Measurements from ENCODE around the gene DUS4L. TPM values are rescaled to one million over a fixed set of nuclear protein-coding genes. Genes with fewer than 3 reads are reported as not detected.

DUS4L gene
- total RNA-seq, 2 experiments from 2014 or later: 12.8 to 13.3 TPM

DNA sequence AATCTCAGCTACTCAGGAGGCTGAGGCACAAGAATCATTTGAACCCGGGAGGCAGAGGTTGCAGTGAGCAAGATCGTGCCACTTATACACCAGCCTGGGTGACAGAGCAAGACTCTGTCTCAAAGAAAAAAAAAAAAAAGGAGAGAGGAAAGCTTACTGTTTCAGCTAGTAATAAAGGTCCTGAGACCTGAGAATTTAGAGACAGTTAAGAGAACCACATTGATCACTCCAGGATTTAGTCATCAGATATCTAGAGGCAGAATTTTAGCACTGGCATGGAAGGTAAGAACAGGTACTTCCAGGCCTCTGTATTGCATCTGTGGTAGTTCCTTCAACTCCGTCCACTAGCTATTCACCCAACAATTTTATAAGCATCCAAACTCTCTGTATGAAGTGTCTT lies 7.9 kb upstream of the DUS4L start:
- DNase-seq (no peak), ATAC-seq (peak; percentile 78)
- peaks cover 36% of the 10 kb centered on the region for H3K36me3 Mint-ChIP-seq (ENCODE audit: low read depth)
- ChIA-PET CTCF (interaction anchor here (0.5 kb wide), 1 partner anchor 1262 kb away, joined by 3 read pairs; no protein-coding TSS in a partner anchor), POLR2A (interaction anchor here (0.7 kb wide), 1 partner anchor 364 kb away, joined by 9 read pairs; no protein-coding TSS in a partner anchor)
- H3K27me3 Mint-ChIP-seq: no peaks in the 10 kb centered on the region
- no peaks in the 10 kb centered on the region for H3K9me3 Mint-ChIP-seq (ENCODE audit: low read depth)
- intact Hi-C loops (cut with DNase I, micrococcal nuclease): no loop called here
- H3K4me3 Mint-ChIP-seq: no peak overlapping the region
- no peak overlapping the region for H3K27ac Mint-ChIP-seq
- peaks cover 50% of the 10 kb centered on the region for H3K4me1 Mint-ChIP-seq

DNA sequence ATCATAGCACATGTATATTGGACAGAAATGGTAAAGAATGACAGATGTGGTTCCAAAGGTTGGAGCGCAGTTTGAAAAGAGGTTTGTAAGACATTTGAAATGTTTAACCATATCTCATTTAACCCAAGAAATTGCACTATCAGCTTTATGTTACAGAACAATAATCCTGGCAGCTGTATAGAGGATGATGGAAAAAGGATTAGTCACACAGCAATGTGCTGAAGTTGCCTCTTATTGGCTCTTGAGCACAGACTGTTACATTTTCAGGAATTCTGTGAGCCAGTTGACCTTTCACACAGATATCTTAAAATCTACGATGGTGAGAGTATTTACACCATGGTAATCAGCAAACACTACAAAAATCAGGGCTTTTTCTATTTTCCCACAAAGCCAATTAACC lies 3.9 kb upstream of the DUS4L start:
- POLR2A ChIA-PET: interaction anchor here (1.1 kb wide), 1 partner anchor 19 kb away, joined by 3 read pairs; no protein-coding TSS in a partner anchor
- Mint-ChIP-seq H3K27me3 (no peaks in the 10 kb centered on the region), H3K4me3 (no peak overlapping the region), H3K4me1 (peaks cover 64% of the 10 kb centered on the region), H3K36me3 (ENCODE audit: low read depth) (peaks cover 24% of the 10 kb centered on the region), H3K9me3 (ENCODE audit: low read depth) (no peaks in the 10 kb centered on the region), H3K27ac (peak overlapping the region; percentile 16)
- CTCF ChIA-PET: no interaction called here
- intact Hi-C loops (cut with DNase I, micrococcal nuclease): loop anchor here (2.0 to 10.0 kb wide), 8 partner anchors 102 to 1273 kb away; partner anchors contain the start of genes DLD (in 2 of the 2), CBLL1 (in 1 of the 2), DNAJB9 (in 1 of the 2) and PNPLA8 (in 1 of the 2)
- DNase-seq (no peak), ATAC-seq (no peak)

DNA sequence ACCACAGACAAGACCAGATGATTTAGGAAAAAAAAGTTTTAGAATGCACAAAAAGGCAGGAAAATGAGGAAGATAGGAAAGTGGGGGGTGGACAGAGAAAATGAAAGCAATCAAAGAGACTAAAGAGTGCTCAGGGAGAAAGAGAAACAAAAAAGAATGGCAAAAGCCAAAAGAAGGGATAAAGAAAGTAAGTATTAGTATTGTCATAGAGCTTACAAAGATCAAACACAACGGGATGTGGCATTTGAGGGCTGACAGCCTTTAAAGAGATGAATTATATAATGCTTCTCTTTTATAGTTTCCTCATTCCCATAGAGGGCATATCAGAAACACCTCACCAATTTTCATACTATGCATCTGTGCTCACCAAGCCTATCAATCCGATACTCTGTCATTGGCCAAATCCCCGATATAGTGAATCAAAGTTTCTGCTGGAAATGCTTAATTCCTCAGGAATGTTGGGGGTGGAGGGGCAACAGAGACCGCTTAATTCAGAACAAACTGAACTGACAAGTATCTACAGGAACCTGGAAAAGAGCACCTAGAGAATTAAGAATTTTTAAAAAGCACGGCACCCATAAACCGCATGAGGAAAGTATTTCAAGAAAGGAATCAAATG lies 2.8 kb upstream of the DUS4L start:
- CTCF ChIA-PET: no interaction called here
- Mint-ChIP-seq H3K4me1 (peaks cover 61% of the 10 kb centered on the region), H3K9me3 (ENCODE audit: low read depth) (no peaks in the 10 kb centered on the region), H3K4me3 (peak overlapping the region; percentile 85), H3K27ac (peak overlapping the region; percentile 66), H3K36me3 (ENCODE audit: low read depth) (peaks cover 13% of the 10 kb centered on the region), H3K27me3 (no peaks in the 10 kb centered on the region)
- peak; percentile 15 for DNase-seq
- intact Hi-C loops (cut with DNase I, micrococcal nuclease): loop anchor here (2.0 to 10.0 kb wide), 8 partner anchors 101 to 1274 kb away; partner anchors contain the start of genes DLD (in 2 of the 2), CBLL1 (in 1 of the 2), DNAJB9 (in 1 of the 2) and PNPLA8 (in 1 of the 2)
- POLR2A ChIA-PET: no interaction called here
- ATAC-seq: peak; percentile 18

DNA sequence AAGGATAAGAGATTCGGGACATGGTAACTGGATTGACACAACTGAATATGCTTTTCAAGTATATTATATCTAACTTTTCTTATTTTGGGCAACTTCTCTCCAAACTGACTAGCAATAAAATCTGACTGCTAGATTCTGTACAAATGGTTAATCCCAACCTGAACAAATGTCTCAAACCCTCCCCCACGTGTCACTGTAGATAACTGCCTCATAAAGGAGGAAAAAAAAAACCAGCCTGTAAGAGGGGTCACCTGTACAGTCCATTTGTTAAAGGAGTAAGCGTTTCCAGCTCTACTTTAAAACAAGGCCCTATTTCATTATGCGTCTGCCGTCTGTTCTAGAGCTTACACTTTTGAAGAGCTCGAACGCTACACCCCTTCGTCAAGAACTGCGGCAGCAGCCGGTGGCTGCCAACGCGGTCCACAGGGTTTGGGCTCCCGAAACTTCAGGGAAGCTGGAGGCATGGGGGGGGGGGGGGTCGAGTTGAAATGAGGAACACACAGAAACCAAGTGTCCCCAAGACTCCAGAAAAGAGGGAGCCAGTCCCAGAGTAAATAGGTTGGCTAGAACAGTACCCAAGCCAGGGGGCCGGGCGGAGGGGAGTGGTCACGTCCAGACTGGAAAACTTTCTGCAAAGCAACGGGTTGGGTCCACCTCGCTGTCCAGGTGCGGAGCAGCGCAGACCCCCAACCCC lies 543 bp upstream of the DUS4L start:
- intact Hi-C loops (cut with DNase I, micrococcal nuclease): loop anchor here (1.0 to 10.0 kb wide), 11 partner anchors 17 to 1276 kb away; partner anchors contain the start of genes BCAP29 (in 2 of the 2), CBLL1 (in 2 of the 2), DLD (in 2 of the 2) and DNAJB9 (in 1 of the 2)
- Mint-ChIP-seq H3K27ac (peak overlapping the region; percentile 94), H3K36me3 (ENCODE audit: low read depth) (peaks cover 17% of the 10 kb centered on the region), H3K9me3 (ENCODE audit: low read depth) (no peaks in the 10 kb centered on the region), H3K4me1 (peaks cover 62% of the 10 kb centered on the region), H3K27me3 (no peaks in the 10 kb centered on the region), H3K4me3 (peak overlapping the region; percentile 85)
- ChIA-PET CTCF (interaction anchor here (0.7 to 1.5 kb wide), 3 partner anchors 10 to 180 kb away, joined by 3 to 6 read pairs (median 4); partner anchors contain the start of gene CBLL1), POLR2A (interaction anchor here (0.7 to 1.5 kb wide), 3 partner anchors 16 to 181 kb away, joined by 3 to 7 read pairs (median 4); partner anchors contain the start of gene CBLL1)
- ATAC-seq: peak; percentile 65
- DNase-seq: no peak

DNA sequence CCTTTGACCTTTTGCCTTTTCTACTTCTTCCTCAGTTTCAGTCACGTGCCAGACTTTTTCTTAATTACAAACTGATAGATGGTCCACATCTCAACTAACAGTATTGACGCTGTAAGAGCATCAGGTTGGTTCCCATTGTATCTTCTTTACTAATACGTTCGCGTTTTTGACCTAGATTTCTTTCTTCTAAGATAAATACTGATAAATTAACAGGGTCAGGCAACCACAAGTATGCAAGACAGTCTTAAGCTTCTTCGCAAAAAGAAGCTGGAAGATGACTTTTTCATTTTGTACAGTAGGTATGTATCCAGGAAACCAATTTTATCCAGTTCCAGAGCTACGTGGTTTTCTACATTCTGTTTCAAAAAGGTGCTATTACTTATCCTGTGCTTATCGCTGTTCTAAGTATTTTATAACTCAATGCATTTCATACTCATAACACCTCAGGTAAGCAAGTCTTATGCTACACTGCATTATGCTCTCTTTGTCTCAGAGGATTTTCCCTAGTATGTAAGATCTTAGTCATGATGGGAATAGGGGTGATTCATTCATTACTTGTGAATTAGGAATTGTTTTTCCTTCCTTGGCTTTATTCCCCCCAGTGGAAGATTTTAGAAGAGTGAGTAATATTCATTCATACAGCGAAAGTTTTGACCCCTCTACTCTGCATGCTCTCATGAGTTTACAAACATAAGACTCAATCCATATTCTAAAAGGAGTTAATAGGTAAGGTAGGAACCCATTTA lies 955 bp downstream of the DUS4L start:
- ATAC-seq: no peak
- POLR2A ChIA-PET: interaction anchor here (1.5 kb wide), 1 partner anchor 15 kb away, joined by 4 read pairs; no protein-coding TSS in a partner anchor
- DNase-seq: no peak
- Mint-ChIP-seq H3K9me3 (ENCODE audit: low read depth) (no peaks in the 10 kb centered on the region), H3K4me1 (peaks cover 55% of the 10 kb centered on the region), H3K36me3 (ENCODE audit: low read depth) (peaks cover 22% of the 10 kb centered on the region), H3K4me3 (peak overlapping the region; percentile 85), H3K27me3 (no peaks in the 10 kb centered on the region), H3K27ac (peak overlapping the region; percentile 94)
- CTCF ChIA-PET: interaction anchor here (0.5 to 1.6 kb wide), 5 partner anchors 9 to 235 kb away, joined by 3 to 6 read pairs (median 3); partner anchors contain the start of gene BCAP29
- intact Hi-C loops (cut with DNase I, micrococcal nuclease): loop anchor here (5.0 to 10.0 kb wide), 7 partner anchors 98 to 1277 kb away; partner anchors contain the start of genes DLD (in 2 of the 2), CBLL1 (in 1 of the 2), DNAJB9 (in 1 of the 2) and PNPLA8 (in 1 of the 2)

DNA sequence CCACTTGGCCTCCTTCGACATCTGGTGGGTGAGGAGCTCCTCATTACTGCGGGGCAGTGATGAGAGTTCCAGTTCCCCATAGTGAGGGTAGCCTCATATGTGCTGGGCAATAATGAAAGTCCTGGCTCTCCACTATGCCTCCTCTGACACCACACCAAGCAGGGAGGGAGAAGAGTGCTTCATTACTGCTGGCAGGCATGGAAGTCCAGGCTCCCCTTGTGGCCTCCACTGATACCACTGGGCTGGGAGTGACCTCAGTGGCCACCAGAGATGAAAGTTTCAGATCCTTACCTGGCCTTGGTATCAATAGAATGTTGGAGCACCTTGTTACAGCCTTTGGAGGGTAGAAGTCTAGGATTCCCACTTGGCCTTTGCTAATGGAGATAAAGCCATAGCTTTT lies 6.5 kb downstream of the DUS4L start:
- ChIA-PET POLR2A (interaction anchor here (0.7 kb wide), 1 partner anchor 17 kb away, joined by 5 read pairs; no protein-coding TSS in a partner anchor), CTCF (interaction anchor here (1.9 kb wide), 1 partner anchor 16 kb away, joined by 4 read pairs; no protein-coding TSS in a partner anchor)
- no peak overlapping the region for H3K27ac Mint-ChIP-seq
- intact Hi-C loops (cut with DNase I, micrococcal nuclease): no loop called here
- H3K9me3 Mint-ChIP-seq (ENCODE audit: low read depth): no peaks in the 10 kb centered on the region
- H3K27me3 Mint-ChIP-seq: no peaks in the 10 kb centered on the region
- peaks cover 9% of the 10 kb centered on the region for H3K4me1 Mint-ChIP-seq
- no peak for DNase-seq
- peaks cover 25% of the 10 kb centered on the region for H3K36me3 Mint-ChIP-seq (ENCODE audit: low read depth)
- ATAC-seq: no peak
- no peak overlapping the region for H3K4me3 Mint-ChIP-seq

DNA sequence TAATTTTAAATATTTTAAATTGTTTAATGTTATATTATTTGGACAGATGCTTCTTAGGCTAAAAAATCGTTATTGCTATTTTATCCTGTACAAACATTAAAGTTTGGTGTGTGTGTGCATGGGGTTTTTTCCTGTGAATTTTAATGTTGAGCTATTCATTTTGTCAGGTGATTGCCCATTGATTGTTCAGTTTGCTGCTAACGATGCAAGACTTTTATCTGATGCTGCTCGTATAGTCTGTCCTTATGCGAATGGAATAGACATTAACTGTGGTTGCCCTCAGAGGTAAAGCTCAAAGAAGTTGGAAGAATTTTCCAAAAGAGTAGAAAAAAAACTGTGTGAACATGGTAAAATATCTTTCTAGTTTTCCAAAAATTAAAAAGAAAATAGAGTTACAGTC lies 9.8 kb downstream of the DUS4L start:
- ChIA-PET CTCF (interaction anchor here (0.9 kb wide), 1 partner anchor 10 kb away, joined by 6 read pairs; the partner anchor contains the start of genes COG5 and DUS4L), POLR2A (no interaction called here)
- DNase-seq (no peak), ATAC-seq (no peak)
- Mint-ChIP-seq H3K4me1 (peaks cover 2% of the 10 kb centered on the region), H3K36me3 (ENCODE audit: low read depth) (peaks cover 20% of the 10 kb centered on the region), H3K27ac (no peak overlapping the region), H3K4me3 (no peak overlapping the region), H3K27me3 (no peaks in the 10 kb centered on the region), H3K9me3 (ENCODE audit: low read depth) (no peaks in the 10 kb centered on the region)
- intact Hi-C loops (cut with DNase I, micrococcal nuclease): no loop called here

DNA sequence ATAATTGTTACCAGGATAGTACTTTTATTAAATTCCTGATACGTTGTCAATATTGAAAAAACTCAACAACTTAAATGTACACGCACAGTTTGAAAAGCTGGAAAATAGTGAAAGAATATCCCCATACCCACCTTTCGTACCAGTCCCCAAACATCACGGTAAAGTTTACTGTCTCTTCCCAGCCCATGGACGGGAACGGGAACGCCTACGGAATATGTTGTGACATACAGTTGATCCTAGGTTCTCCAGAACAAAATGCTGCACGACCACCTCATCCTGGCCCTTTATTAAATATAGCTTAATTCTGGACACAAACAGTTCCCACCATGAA lies 15.7 kb downstream of the DUS4L start:
- ChIA-PET POLR2A (interaction anchor here (0.9 kb wide), 1 partner anchor 15 kb away, joined by 4 read pairs; the partner anchor contains the start of genes COG5 and DUS4L), CTCF (interaction anchor here (1.1 to 1.2 kb wide), 2 partner anchors 8 to 20 kb away, joined by 3 read pairs; no protein-coding TSS in a partner anchor)
- H3K9me3 Mint-ChIP-seq (ENCODE audit: low read depth): no peaks in the 10 kb centered on the region
- no peaks in the 10 kb centered on the region for H3K27me3 Mint-ChIP-seq
- ATAC-seq: peak; percentile 2
- H3K4me3 Mint-ChIP-seq: peak overlapping the region; percentile 84
- peaks cover 18% of the 10 kb centered on the region for H3K4me1 Mint-ChIP-seq
- peak overlapping the region; percentile 88 for H3K27ac Mint-ChIP-seq
- no peak for DNase-seq
- intact Hi-C loops (cut with DNase I, micrococcal nuclease): loop anchor here in 1 of 2 experiments (1.0 kb wide), 1 partner anchor 146 kb away; no protein-coding TSS in a partner anchor
- H3K36me3 Mint-ChIP-seq (ENCODE audit: low read depth): peaks cover 14% of the 10 kb centered on the region

DNA sequence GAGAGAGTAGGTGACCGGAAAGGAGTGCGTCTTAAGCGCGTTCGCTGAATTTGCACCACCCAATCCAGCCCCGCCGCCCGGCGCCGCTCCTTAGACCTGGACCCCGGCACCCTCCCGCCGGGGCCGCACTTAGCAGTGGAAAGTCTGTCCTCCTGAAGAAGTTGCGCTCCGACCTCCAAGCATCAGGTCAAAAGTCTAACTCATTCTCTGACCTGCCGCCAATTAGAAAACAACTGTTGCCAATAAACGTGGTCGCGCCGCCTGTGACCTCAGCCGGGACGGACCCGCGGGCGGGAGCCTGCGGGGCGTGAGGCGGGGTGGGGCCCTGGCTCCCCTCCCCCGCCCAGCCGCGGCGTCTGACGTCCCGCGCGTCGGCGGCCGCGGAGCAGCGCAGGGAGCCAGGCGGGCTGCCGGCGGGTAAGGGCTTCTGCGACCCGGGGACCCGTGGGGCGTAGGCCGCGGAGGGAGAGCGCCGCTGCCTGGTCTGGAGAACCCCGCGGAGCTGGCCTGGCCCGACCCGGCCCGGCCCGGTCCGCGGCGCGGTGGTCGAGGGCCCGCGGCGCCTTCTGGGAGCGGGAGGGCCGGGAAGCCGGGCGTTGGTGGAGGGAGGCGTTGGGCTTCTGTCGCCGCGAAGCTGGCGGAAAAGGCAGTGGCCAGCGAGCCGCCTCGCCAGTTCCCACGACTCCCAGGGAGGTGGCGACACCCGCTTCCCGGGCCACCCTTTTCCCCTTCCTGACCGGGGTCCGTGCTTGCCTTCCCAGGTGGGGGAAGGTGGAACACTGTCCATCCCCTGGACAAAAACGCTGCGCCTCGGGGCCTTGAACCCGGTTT lies 16.3 kb downstream of the DUS4L start, which contains the start of gene BCAP29:
Gene BCAP29 (plus strand): TSS at position 362 of the 831 bp plus-strand sequence. CDS start 527 bp downstream, outside the sequence.
- Mint-ChIP-seq H3K36me3 (ENCODE audit: low read depth) (peaks cover 15% of the 10 kb centered on the region), H3K27me3 (no peaks in the 10 kb centered on the region), H3K9me3 (ENCODE audit: low read depth) (no peaks in the 10 kb centered on the region), H3K4me1 (peaks cover 18% of the 10 kb centered on the region), H3K27ac (peak within 1 kb of the TSS; percentile 88), H3K4me3 (peak within 1 kb of the TSS; percentile 84)
- intact Hi-C loops (cut with DNase I, micrococcal nuclease): loop anchor here (1.0 to 5.0 kb wide), 10 partner anchors 17 to 412 kb away; partner anchors contain the start of genes COG5 (in 2 of the 2), DUS4L (in 2 of the 2), CBLL1 (in 1 of the 2) and DLD (in 1 of the 2)
- ChIA-PET POLR2A (interaction anchor here (0.9 kb wide), 1 partner anchor 16 kb away, joined by 4 read pairs; the partner anchor contains the start of genes COG5 and DUS4L), CTCF (interaction anchor here (1.0 to 1.2 kb wide), 3 partner anchors 9 to 21 kb away, joined by 3 read pairs; partner anchors contain the start of genes COG5 and DUS4L)
- DNase-seq: peak; percentile 83
- peak; percentile 96 for ATAC-seq

Data from activated CD4-positive, alpha-beta T cell treated with anti-CD3 and anti-CD28 coated beads for 36 hours (primary cell).